ENCODE measurements around the gene FAHD2A.
A peak's percentile ranks its signal among the peaks of the same experiment; 100 is the strongest.
"Not testable (repeated sequence)": the region's sequence is repeated elsewhere in the genome, so short reads cannot be mapped to it uniquely, and the experiment has no call there.

FAHD2A gene, protein sequence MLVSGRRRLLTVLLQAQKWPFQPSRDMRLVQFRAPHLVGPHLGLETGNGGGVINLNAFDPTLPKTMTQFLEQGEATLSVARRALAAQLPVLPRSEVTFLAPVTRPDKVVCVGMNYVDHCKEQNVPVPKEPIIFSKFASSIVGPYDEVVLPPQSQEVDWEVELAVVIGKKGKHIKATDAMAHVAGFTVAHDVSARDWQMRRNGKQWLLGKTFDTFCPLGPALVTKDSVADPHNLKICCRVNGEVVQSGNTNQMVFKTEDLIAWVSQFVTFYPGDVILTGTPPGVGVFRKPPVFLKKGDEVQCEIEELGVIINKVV

DNA sequence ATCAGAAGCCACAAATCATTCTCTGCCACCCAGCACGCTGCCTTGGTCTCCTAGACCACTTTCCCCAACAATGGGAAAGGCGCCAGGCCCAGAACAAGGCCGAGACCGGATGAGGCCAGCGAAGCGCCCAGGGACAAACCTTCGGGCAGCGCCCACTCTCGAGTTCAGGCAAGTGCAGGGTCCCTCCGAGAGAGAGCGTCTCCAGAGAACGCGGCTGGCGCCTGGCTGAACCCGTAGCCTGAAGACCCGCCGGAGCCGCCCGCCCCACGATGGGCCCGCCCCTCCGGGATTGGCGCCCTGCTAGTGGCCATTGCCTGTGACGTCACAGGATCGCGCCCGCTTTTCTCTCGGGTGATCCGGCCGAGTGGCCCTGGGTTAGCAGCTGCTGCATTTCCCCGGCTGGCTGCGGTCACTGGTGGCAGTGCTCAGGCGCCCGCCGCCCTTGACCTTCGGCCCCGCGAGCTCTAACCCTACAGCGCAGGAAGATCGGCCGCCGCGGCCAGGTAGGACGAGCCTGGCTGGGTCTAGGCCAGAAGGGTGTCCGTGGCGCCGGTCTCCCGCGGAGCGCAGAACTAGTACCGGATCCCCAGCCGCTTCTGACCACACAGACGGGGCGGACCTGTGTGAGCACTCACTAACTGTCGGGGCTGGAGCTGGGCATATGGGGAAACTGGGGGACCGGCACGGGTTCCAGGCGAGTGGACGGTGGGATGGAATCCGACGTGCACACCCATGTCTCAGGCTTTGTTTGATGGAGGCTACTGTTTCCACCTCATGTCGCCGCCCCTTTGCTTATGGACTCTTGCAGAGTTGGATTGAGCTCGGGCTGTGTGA is at the start of gene FAHD2A:
FAHD2A (plus strand) TSS at position 339 of the 834 bp plus-strand sequence. CDS start 2,851 bp downstream, outside the sequence.
- DNase-seq (ENCODE audit: low read depth), result peak; percentile 93

- no peak for DNase-seq (ENCODE audit: low read depth)
These were observed 49.4 kb upstream of the FAHD2A start for GRCh38 chr2:95353055-95353575.

- DNase-seq (ENCODE audit: low read depth), result no peak
These were observed 48.7 kb upstream of the FAHD2A start for GRCh38 chr2:95353613-95354468.

DNA sequence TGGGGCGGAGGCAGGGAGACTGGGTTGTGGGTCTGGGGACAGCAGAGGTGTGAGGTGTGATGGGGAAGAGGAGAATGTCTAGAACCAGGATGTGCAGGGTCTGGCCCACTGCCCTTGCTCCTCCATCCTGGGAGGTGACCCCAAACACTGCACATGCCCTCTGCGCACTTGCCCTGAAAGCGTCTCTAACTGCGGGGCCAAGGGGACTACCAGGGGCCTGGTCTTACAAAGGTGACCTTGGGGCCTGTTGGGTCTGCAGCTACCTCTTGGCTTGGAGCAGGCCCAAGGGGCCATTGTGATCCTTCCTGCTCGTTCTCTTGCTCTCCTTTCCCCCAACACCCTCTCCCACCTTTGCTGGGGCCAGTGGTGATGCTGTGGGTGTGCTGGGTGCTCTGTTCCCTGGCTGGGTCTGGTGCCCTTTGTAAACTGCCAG is 48.0 kb upstream of the FAHD2A start:
- no peak for DNase-seq (ENCODE audit: low read depth)

DNA sequence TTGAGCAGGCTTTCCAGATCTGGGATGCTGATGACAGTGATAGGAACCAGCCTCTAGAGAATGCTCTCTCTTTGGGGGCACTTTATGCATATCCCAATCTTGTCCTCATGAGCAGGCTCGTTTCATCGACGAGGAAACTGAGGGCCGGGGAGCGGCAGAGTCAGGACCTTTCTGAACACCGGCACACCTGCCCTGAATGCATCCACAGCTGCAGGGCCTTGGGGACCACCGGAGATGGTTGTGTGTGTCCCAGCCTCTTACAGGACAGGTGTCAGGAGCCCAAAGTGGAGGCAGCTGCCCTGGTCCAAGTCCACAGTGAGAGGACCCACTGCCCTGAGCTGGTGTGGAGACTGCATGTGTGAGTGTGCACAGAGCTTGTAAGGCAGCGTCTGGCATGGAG is 47.6 kb upstream of the FAHD2A start:
- no peak for DNase-seq (ENCODE audit: low read depth)

DNA sequence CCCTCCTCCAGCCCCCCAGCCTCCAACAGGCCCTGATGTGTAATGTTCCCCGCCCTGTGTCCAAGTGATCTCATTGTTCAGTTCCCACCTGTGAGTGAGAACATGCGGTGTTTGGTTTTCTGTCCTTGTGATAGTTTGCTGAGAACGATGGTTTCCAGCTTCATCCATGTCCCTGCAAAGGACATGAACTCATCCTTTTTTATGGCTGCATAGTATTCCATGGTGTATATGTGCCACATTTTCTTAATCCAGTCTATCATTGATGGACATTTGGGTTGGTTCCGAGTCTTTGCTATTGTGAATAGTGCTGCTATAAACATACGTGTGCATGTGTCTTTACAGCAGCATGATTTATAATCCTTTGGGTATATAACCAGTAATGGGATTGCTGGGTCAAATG is 47.0 kb upstream of the FAHD2A start:
- not testable (repeated sequence) for DNase-seq (ENCODE audit: low read depth)

DNA sequence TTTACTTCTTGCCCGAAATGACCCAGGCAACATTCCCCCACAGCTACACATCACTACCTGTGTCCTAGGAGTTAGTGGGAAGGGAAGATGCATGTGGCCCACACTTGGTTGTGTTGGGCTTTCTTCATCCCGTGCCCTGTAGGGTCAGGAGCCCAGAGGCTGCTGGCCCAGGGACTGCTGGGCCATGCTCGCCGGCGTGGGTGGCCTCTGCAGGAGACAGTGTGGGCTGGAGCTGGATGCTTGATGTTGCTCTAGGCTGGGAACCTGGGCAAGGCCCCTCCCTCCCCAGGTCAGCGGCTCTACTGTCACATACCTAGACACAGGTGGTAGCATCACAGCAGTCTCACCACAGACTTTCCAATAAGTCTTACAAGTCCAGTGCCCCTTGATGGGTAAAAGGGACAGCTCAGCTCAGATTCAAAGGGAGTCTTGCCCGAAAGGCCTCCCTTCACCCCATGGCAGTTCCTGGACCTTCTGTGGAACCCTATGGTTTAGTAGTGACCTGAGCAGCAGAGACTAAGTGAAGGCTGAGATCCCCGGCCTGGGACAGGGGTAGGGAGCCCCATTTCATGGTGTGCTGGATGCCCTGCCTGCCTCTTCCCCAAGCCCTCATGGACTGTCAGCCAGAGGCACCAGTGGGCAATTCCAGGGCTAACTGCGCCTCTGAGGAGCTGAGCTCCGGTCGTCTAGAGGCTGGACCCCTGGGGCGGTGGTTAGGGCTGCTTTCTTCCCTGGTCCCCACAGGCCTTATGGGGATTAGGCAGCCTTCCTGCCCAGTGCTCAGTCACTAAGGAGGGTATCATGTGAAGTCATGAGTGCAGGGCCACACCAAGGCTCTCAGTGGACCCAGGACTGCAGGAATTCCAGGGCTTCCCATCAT is 45.4 kb upstream of the FAHD2A start:
- no peak for DNase-seq (ENCODE audit: low read depth)

DNA sequence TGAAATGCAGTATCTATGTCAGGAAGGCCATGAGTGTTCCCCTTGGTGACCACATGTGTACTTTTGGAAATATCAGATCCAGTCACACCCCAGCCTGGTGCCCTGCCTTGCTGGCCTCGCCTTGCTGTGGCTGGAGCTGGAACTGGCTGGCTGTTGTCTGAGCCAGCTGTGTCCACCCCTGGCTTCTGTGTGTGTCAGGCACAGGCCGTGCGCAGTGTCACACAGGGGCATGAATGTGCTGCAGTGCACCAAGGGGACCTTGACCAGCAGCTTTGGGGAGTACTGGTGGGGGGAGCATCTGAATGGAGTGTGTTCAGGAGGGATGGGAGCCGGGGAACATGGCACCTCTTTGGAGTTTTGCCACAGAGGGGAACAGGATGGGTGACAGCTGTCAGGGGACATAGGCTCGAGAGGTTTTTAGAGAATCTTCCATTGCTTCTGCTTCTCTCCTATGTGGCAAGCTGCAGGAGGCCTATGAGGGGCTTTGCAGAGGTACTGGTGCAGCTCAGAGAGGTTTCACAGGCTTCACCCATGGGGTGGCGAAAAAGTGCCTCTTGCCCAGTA is 44.7 kb upstream of the FAHD2A start:
- no peak for DNase-seq (ENCODE audit: low read depth)

- peak; percentile 80 for DNase-seq (ENCODE audit: low read depth)
These were observed 43.5 kb upstream of the FAHD2A start for GRCh38 chr2:95359031-95359430.

DNA sequence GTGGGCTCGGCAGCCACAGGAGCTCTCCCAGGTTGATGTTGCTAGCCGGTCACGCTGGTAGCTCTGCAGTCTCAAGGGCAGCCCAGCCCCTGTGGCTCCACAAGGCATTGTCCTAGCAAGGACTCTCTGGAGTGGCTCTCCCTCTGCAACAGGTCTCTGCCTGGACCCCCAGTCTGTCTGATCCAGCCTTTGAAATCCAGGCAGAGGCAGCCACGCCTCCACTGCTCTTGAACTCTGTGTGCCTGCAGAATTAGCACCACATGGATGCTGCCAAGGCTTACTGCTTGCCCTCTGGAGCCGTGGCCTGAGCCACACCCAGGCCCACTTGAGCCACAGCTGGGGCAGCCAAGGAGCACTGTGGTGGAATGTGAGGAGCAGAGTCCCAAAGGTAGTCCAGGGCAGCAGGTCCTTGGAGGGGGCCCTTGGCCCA is 43.0 kb upstream of the FAHD2A start:
- no peak for DNase-seq (ENCODE audit: low read depth)

GRCh38 chr2:95361216-95361980 is 41.1 kb upstream of the FAHD2A start:
- no peak for DNase-seq (ENCODE audit: low read depth)

DNA sequence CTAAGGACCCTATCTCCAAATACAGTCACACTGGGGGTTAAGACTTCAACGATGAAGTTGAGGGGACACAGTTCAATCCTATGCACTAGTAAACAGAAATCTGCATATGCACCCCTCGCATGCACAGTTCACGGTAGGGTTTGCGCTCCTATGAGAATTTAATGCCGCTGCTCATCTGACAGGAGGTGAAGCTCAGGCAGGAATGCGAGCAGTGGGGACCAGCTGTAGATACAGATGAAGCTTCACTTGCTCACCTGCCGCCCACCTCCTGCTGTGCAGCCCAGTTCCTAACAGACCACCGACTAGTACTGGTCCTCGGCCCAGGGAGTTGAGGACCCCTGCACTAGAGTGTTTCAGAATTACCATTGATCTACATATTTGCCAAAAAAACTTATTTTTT is 40.0 kb upstream of the FAHD2A start:
- DNase-seq (ENCODE audit: low read depth), result no peak

DNA sequence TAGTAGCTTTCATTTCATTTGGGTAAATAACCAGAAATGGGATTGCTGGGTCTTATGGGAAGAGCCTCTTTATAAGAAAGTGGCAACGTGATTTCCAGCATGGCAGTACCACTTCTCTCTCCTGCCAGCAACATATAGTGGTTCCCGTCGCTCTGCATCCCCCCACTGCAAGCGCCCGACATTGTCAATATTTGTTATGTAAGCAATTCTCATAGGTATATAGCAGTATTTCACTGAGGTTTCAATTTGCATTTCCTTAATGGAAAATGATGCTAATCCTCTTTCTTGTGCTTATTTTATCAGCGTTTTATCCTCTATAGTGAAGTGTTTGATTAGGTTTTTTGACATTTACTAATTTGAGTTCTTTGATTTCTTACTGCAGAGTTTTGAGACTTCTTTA is 36.0 kb upstream of the FAHD2A start:
- DNase-seq (ENCODE audit: low read depth), result no peak

GRCh38 chr2:95372216-95372829 is 30.2 kb upstream of the FAHD2A start:
- DNase-seq (ENCODE audit: low read depth), result no peak

GRCh38 chr2:95372845-95373244 is 29.7 kb upstream of the FAHD2A start:
- no peak for DNase-seq (ENCODE audit: low read depth)

- DNase-seq (ENCODE audit: low read depth), result no peak
These were observed 28.5 kb upstream of the FAHD2A start for GRCh38 chr2:95374029-95374428.

GRCh38 chr2:95374451-95374920 is 28.0 kb upstream of the FAHD2A start:
- DNase-seq (ENCODE audit: low read depth), result no peak

- DNase-seq (ENCODE audit: low read depth), result peak; percentile 19
These were observed 27.5 kb upstream of the FAHD2A start for GRCh38 chr2:95374921-95375471.

DNA sequence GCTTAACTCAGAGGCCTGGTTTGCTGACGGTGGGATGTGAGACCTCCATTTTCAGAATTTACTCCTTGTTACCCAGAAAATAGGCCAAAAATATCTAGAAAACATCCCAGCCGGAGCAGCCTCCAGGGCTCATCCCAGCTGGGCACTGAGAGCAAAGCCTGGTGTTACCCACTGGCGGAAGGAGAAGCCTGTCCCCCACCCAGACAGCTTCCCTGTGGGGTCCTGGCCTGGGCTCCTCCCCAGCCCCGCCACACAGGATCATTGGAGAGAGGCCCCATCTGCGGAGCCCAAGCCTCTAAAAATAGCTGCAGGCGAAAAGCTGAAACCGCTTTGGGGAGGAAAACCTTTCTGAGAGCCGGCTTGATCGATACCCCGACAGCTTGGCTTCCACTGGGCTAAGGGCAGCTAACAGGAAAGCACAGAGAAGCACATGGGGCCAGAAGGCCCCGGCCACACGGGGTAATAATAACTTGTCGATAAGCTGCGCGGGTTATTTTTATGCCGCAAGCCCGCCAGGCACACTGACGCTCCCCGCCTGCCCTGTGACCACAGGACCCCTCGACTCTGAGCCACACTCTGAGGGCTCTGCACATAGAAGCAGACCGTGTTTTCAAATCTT is 26.9 kb upstream of the FAHD2A start:
- no peak for DNase-seq (ENCODE audit: low read depth)

Data from ELR (cell line).